Activated T-cell treated with anti-CD3 and anti-CD28 coated beads for 24 hours (primary cell): ENCODE measurements around the gene SENP3.

Experiments used
- DNase-seq: peaks from one replicate; pipeline ENCODE4 v3.0.0-alpha.2; 2020; ENCODE audit warnings: low read depth

The SENP3 gene

DNA sequence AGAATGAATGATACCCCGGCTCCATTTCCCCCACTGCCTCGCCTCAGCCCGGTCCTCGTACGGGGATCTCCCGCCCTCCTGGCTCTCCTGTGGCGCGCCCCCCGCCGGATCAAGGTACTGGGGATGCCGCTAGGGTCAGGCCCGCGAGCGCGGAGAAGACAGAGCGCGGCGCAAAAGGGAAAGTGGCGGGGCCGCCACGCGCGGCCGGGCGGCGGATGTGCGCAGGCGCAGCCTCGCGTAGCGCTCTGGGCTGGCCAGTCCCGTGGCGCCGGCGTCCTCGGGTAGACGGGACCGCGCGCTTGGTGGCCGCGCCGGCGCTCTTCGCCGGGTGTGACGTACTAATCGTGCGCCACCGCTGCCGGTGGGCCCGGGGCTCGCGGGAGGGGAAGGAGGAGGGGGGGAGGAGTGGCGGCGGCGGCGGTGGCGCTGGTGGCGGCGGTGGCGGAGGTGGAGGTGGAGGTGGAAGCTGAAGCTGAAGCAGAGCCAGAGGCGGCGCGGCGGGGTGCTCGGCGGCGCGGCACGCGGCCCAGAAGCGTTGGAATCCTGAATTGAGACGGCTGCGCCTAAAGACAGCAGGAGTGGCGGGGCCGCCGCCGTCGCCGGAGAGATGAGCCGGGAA lies at the start of gene SENP3:
Gene SENP3 (plus strand): TSS at position 331 of the 619 bp plus-strand sequence. CDS start 1,158 bp downstream, outside the sequence.
- DNase-seq = peak; percentile 87

GRCh38 chr17:7512105-7512504 lies 49.6 kb upstream of the SENP3 start:
- DNase-seq = no peak

GRCh38 chr17:7512824-7513540 lies 48.7 kb upstream of the SENP3 start:
- no peak for DNase-seq

GRCh38 chr17:7513850-7514419 lies 47.8 kb upstream of the SENP3 start:
- DNase-seq = no peak

DNA sequence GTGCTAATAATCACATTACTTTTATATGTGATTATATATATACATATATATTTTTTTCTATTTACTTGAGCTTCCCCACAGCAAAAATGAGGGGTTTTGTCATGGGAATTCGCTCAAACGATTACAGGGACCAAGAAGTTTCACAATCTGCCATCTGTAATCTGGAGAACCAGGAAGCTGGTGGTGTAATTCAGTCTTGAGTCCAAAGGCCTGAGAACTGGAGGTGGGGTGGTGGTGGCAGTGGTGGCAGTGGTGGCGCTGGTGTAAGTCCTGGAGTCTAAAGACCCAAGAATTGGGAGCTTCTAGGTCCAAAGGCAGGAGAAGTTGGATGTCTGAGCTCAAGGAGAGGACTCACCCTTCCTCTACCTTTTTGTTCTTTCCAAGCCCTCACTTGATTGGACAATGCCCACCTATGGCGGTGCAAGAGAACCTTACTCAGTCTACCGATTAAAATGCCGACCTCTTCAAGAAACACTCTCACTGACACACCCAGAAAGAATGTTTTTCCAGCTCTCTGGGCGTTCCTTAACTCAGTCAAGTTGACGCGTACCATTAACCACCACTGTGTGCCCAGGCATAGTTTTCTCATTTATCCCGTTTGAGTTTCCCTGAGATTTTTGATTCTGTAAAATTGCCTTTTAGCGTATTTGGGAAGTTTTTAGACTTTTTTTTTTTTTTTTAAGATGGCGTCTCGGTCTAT lies 45.7 kb upstream of the SENP3 start:
- no peak for DNase-seq

DNA sequence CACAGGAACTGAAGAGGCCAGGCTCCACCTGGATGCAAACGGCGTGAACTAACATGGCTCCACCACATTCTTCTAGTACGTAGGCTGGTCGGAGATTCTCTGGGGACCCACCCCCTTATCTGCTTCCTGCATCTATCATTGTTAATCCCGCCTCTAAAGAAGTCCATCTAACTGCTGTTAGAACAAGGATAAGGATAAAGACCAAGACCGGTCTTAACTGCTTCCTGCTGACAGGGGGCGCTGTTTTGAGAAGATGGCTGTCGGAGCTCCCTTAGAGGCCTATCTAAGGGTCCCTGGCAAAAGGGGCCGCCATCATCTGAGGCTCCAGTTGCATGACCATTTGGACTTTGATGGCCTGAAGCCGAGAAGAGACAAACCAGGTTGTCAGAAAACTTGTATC lies 38.7 kb upstream of the SENP3 start:
- DNase-seq = peak; percentile 20

GRCh38 chr17:7528842-7529241 lies 32.9 kb upstream of the SENP3 start:
- no peak for DNase-seq

- DNase-seq = no peak
These were observed 31.5 kb upstream of the SENP3 start for GRCh38 chr17:7530023-7530900.

- no peak for DNase-seq
These were observed 23.7 kb upstream of the SENP3 start for GRCh38 chr17:7538050-7538449.

DNA sequence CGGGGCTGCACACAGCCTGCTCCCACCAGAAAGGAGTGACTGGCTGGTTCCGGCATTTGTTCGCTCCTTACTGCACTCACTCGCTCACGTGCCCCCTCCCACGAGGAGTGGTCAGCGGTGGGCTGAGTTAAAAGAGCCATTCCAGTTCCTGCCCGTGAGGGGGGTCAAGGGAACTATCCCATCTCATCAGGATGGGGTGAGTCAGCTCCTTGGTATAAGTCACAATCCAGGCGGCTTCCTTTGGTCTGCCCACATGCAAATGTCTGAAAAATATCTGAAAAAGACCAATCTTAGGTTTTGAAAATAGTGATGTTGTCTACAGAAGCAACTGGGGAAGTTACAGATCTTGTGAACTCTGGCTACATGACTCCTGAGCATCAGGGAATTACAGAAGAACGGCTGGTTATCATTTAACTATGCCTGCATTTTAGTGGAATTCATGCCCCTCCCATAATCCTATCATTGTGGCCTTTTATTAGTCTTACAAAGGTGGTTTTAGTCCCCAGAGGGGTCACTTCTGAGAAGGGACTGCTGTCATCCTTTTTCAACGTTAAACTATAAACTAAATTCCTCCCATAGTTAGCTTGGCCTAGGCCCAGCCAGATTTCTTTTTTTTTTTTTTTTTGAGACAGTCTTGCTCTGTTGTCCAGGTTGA lies 22.7 kb upstream of the SENP3 start:
- no peak for DNase-seq

DNA sequence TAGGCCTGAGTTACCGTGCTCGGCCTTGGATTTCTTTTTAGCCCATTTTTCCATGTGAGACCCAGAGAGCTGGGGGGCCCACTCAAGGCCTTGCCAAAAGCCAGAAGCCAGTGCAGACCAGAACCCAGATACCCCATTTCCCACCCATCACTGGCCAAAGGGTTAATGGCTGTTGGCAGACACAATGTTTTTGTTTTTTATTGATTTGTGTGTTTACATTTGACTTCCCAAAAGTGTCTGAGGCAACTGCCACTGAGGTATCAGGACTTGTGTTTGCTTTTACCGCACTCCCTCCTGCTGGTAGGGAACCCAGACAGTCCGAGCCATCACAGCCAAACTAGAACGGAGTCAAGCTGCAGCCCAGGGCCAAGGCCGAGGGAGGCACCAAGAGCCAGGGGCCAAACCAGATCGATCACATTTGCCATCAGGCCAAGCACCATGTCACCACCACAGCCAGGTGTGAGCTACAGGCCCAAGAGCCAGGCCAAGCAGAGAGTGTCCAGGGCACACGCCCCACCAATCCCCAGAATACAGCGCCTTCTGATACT lies 20.6 kb upstream of the SENP3 start:
- no peak for DNase-seq

GRCh38 chr17:7544911-7545310 lies 16.8 kb upstream of the SENP3 start:
- DNase-seq = no peak

DNA sequence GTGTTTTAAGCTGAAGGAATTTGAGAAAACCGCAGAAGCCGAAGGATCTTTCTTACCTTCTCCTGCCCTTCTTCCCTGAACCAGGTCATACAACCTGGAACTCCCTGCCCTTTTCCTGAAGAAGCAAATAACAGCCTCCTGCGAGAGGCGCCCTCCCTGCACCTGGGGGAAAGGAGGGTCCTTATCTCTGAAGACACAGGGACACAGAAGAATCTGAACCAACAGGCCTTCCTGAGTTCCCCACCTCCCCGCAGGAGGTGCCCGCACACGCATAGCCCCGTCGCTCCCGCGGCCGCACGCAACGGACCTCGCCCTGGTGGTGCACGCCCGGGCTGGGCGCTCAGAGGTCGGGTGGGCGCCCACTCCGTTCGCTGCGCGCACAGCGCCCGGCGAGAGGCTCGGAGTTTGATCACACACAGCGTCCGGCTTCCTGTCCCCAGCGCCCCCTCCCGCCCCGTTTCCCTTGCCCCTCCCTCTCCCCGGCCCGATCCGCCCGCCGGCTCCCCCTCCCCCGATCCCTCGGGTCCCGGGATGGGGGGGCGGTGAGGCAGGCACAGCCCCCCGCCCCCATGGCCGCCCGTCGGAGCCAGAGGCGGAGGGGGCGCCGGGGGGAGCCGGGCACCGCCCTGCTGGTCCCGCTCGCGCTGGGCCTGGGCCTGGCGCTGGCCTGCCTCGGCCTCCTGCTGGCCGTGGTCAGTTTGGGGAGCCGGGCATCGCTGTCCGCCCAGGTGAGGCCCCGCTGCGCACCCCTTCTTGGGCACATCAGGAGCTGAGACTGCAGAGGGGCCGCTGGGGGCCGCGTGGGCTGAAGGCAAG lies 12.9 kb upstream of the SENP3 start, which contains the start of gene TNFSF12:
Gene TNFSF12 (plus strand): TSS at position 474 of the 816 bp plus-strand sequence. CDS start 96 bp downstream, at position 570.
- DNase-seq = no peak

DNA sequence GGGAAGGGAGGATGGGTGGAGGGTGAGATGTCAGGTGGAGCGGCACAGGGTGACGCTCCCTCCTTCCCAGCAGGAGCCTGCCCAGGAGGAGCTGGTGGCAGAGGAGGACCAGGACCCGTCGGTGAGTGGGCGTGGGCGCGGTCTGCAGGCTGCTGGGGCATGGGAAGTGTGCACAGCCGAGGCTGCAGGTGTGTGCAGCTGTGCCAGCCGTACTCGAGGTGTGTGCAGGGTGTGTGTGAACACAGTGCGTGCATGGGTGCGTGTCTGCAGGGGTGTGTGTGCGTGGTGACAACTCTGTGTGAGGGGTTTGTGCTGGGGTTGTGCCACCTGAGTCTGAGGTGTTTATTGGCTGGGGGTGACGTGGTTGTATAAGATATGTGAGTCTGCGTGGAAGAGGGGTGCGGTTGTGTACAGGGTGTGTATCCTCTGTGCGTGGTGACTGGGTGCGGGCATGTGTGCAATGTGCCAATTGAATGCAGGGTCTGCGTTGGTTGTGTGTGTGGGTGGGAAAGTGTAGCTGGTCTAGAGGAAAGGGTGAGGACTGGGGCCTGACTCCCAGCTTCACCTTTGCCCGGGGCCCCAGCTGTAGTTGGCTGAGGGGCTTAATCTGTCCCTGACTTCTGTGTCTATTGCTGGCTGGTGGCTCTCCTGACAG lies 12.2 kb upstream of the SENP3 start:
- DNase-seq = peak; percentile 30

DNA sequence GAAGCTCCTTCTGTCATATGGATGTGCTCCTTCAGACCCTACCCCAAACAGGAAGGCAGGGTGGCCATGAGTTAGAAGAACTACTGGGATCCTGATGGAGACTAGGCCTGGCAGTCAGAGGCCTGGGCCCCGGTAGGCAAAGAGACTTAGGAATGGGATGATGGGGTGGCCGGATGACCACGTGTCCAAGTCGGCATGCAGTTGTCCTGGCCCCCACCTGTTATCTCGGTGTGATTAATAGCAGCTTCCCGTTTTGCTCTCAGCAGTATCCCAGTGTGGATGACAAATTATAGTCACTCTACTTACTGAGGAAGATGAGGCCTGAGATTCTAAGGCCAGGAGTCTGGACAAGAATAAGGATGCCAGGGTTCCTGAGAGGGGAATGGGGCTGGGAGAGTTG lies 11.4 kb upstream of the SENP3 start:
- no peak for DNase-seq

DNA sequence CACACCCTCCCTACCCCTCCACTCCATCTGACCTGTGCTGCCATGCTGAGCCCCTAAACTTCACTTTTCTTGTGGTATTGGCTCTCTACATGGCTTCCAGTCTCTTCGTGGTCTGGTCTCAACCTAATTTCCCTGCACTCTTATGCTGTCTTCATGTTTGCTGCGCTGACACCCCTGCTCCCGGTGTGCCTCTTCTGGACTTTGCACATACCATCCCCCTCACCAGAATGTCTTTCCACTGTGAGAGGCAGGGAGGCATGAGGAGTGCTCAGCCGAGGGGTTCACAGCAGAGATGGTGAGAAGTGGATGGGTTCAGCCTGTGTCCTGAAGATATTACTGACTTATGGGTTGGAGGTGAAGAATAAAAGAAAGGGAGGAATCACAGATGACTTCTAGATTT lies 10.3 kb upstream of the SENP3 start:
- no peak for DNase-seq

- DNase-seq = no peak
These were observed 9.1 kb upstream of the SENP3 start for GRCh38 chr17:7552621-7553051.

DNA sequence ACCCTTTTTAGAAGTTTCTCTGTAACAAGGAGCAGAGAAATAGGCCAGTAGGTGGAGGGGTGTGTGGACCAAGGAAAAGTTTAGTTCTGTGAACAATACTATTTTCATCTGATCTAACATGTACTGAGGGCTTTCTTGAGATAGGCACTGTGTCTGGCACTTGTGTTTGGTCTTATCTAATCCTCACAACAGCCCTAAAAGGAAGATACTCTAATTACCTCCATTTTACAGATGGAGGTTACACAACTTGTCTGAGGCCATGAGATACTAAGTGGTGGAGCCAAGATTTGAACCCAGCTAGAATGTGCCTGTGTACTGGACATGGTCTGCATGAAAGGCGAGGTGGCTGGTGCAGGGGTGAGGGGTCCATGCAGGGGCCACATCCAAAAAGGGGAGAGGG lies 8.4 kb upstream of the SENP3 start:
- no peak for DNase-seq

DNA sequence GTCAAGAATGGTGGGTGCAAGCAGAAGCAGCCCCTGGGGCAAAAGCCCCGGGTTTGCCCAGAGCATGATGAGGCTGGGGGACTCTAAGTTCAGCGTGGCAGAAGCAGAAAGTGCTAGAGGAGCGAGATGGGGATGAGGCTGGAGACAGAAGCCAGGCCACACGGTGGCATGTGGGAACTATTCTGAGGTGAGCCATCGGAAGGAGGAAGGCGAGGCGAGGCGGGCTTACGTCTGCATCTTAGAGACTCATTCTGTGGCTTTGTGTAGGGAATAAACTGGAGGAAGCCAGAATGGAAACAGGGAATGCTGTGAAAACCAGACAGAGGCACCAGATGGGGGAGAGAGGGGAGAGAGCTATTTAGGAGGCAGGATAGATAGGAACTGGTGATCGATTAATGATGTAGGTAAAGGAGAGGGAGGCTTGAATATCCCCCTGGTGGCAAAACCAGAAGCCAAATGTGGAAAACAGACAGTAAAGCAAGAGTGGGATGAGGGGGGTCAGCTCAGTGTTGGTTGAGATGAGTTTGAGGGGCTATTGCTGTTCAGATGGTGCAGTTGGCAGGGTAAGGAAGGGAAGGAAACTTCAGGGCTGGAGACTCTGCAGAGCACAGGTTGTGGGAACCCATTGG lies 6.3 kb upstream of the SENP3 start:
- DNase-seq = no peak
